HFFc6 (cell line): ENCODE measurements around the gene AGBL2. TPM values are rescaled to one million over a fixed set of nuclear protein-coding genes. Genes with fewer than 3 reads are reported as not detected.

Experiments
- DNase-seq: peaks from one replicate; pipeline ENCODE4 v3.0.0-alpha.2; 2018
- H3K27ac Mint-ChIP-seq: 2 replicates; pipeline ENCODE4 v1.8.0; 2020; ENCODE audit warnings: mild to moderate bottlenecking, mixed read lengths
- H3K27me3 Mint-ChIP-seq: 2 replicates; pipeline ENCODE4 v1.8.0; 2021; ENCODE audit warnings: mild to moderate bottlenecking, moderate library complexity, mixed read lengths; ENCODE audit not compliant: insufficient read depth
- H3K36me3 Mint-ChIP-seq: 2 replicates; pipeline ENCODE4 v1.8.0; 2021; ENCODE audit warnings: low read depth, mixed read lengths
- H3K4me1 Mint-ChIP-seq: 2 replicates; pipeline ENCODE4 v1.8.0; 2020; ENCODE audit warnings: low read depth, mixed read lengths
- H3K4me3 Mint-ChIP-seq: 2 replicates; pipeline ENCODE4 v1.8.0; 2020; ENCODE audit warnings: mild to moderate bottlenecking, moderate library complexity, mixed read lengths
- H3K9me3 Mint-ChIP-seq: 2 replicates; pipeline ENCODE4 v1.8.0; 2020; ENCODE audit warnings: mild to moderate bottlenecking, mixed read lengths
- total RNA-seq, 6 experiments: library from RNA; stranded (reverse); fragmentation: NEBNext Ultra II Directional; extraction: Animal tissue kit (Norgen Biotek cat#: 25700); gene quantifications; 2 replicates in 1 of 6; 3 replicates in 5 of 6; pipeline ENCODE4 v1.2.3, GENCODE V29; 2021
- TF ChIP-seq, protein P1 (sequence below): fragments of 200-600 bp; sonication (generic); IDR thresholded peaks from 2 replicates; pipeline ENCODE4 v1.5.0; 2021; ENCODE audit warnings: antibody characterized with exemption, mild to moderate bottlenecking

The AGBL2 gene
- total RNA-seq, 6 experiments from 2014 or later, result 0.71 to 1.8 (median 1.2) TPM

GRCh38 chr11:47611348-47611794 is 103.8 kb downstream of the AGBL2 start:
- peaks cover 6% of the 10 kb centered on the region for H3K27me3 Mint-ChIP-seq
- H3K36me3 Mint-ChIP-seq, result peaks cover 4% of the 10 kb centered on the region; the same call in 1 of the 2 replicates
- TF ChIP-seq, protein P1, sequence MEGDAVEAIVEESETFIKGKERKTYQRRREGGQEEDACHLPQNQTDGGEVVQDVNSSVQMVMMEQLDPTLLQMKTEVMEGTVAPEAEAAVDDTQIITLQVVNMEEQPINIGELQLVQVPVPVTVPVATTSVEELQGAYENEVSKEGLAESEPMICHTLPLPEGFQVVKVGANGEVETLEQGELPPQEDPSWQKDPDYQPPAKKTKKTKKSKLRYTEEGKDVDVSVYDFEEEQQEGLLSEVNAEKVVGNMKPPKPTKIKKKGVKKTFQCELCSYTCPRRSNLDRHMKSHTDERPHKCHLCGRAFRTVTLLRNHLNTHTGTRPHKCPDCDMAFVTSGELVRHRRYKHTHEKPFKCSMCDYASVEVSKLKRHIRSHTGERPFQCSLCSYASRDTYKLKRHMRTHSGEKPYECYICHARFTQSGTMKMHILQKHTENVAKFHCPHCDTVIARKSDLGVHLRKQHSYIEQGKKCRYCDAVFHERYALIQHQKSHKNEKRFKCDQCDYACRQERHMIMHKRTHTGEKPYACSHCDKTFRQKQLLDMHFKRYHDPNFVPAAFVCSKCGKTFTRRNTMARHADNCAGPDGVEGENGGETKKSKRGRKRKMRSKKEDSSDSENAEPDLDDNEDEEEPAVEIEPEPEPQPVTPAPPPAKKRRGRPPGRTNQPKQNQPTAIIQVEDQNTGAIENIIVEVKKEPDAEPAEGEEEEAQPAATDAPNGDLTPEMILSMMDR, result no peak
- DNase-seq, result no peak
- H3K27ac Mint-ChIP-seq, result no peak overlapping the region
- H3K4me1 Mint-ChIP-seq, result peaks cover 22% of the 10 kb centered on the region
- H3K4me3 Mint-ChIP-seq, result no peak overlapping the region
- no peaks in the 10 kb centered on the region for H3K9me3 Mint-ChIP-seq

- H3K4me3 Mint-ChIP-seq, result no peak overlapping the region
- H3K4me1 Mint-ChIP-seq, result peaks cover 26% of the 10 kb centered on the region
- no peak for DNase-seq
- TF ChIP-seq, protein P1, result no peak
- H3K27me3 Mint-ChIP-seq, result peaks cover 6% of the 10 kb centered on the region
- H3K9me3 Mint-ChIP-seq, result no peaks in the 10 kb centered on the region
- H3K36me3 Mint-ChIP-seq, result no peaks in the 10 kb centered on the region
- H3K27ac Mint-ChIP-seq, result no peak overlapping the region
Observed at GRCh38 chr11:47609675-47610074, 105.5 kb downstream of the AGBL2 start.

Other genes with a start within 250 kb of the AGBL2 start
- 100 to 1,000 TPM; 103 to 131 (median 120) TPM for gene CELF1, start 162.2 kb downstream of the AGBL2 start, total RNA-seq
- 10 to 100 TPM; 51.8 to 64.2 (median 54.5) TPM for gene PTPMT1, start 149.8 kb downstream of the AGBL2 start, total RNA-seq
- 10 to 100 TPM; 15.9 to 19.4 (median 18.4) TPM for gene KBTBD4, start 136.4 kb downstream of the AGBL2 start, total RNA-seq
- 100 to 1,000 TPM in 3 of 6 experiments, 10 to 100 TPM in 3; 97.0 to 105 (median 99.8) TPM for gene NDUFS3, start 136.3 kb downstream of the AGBL2 start, total RNA-seq
- not detected for gene FAM180B, start 128.7 kb downstream of the AGBL2 start, total RNA-seq
- not detected for gene C1QTNF4, start 121.0 kb downstream of the AGBL2 start, total RNA-seq
- 100 to 1,000 TPM; 132 to 163 (median 143) TPM for gene MTCH2, start 72.8 kb downstream of the AGBL2 start, total RNA-seq
- gene FNBP4, start 52.0 kb upstream of the AGBL2 start, total RNA-seq, result 10 to 100 TPM; 41.4 to 43.6 (median 42.3) TPM
- 10 to 100 TPM; 18.1 to 23.1 (median 20.0) TPM for gene NUP160, start 133.0 kb upstream of the AGBL2 start, total RNA-seq